WERI-Rb-1 (cell line): ENCODE data around the gene DMPK.

Experiments
- DNase-seq: peaks from one replicate; pipeline ENCODE4 v3.0.0-alpha.2; 2020
- H3K27ac ChIP-seq: fragments of 250-450 bp; sonication (Bioruptor Pico); 2 replicates; pipeline ENCODE4 v1.5.1; 2020; ENCODE audit warnings: mild to moderate bottlenecking, moderate library complexity
- H3K27me3 ChIP-seq: fragments of 250-450 bp; sonication (Bioruptor Pico); 2 replicates; pipeline ENCODE4 v1.5.1; 2021; ENCODE audit warnings: mild to moderate bottlenecking, low read depth, moderate library complexity; ENCODE audit not compliant: insufficient read depth, severe bottlenecking
- H3K36me3 ChIP-seq: fragments of 250-450 bp; sonication (Bioruptor Pico); 2 replicates; pipeline ENCODE4 v1.5.1; 2020; ENCODE audit warnings: mild to moderate bottlenecking, moderate library complexity
- H3K4me3 ChIP-seq: 2 replicates; pipeline ENCODE4 v1.5.1; 2011; ENCODE audit warnings: low read depth, mild to moderate bottlenecking, control low read depth, low read length
- H3K9me3 ChIP-seq: fragments of 250-450 bp; sonication (Bioruptor Pico); 2 replicates; pipeline ENCODE4 v1.5.1; 2021; ENCODE audit warnings: mild to moderate bottlenecking, moderate library complexity; ENCODE audit not compliant: severe bottlenecking
- TF ChIP-seq, protein P1 (sequence below): IDR thresholded peaks from 2 replicates; pipeline ENCODE4 v1.5.1; 2011; ENCODE audit warnings: low read depth, mild to moderate bottlenecking, control low read depth, inconsistent platforms, low read length

Gene DMPK

DNA sequence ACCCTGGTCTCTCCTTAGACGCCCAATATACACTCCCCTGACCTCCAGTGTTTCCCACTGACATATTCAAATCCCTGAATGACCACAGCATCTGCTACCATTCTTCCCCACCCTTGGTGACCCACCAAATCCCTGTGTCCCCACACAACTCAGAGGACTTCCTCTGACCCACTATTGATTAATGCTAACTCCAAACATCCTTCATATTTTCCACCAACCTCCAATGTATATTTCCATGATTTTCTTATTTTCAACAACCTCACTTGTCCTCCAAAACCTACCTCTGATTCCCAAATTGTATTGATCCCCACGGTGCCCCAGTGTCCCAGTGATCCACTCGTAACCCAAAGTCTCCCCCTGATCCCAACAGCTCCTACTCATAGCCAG is 10.9 kb upstream of the DMPK start:
- H3K27me3 ChIP-seq = no peaks in the 10 kb centered on the region
- H3K4me3 ChIP-seq = no peak overlapping the region; the same call in 1 of the 2 replicates
- no peak for DNase-seq
- H3K36me3 ChIP-seq = peaks cover 24% of the 10 kb centered on the region
- H3K9me3 ChIP-seq = no peaks in the 10 kb centered on the region
- TF ChIP-seq, protein P1, sequence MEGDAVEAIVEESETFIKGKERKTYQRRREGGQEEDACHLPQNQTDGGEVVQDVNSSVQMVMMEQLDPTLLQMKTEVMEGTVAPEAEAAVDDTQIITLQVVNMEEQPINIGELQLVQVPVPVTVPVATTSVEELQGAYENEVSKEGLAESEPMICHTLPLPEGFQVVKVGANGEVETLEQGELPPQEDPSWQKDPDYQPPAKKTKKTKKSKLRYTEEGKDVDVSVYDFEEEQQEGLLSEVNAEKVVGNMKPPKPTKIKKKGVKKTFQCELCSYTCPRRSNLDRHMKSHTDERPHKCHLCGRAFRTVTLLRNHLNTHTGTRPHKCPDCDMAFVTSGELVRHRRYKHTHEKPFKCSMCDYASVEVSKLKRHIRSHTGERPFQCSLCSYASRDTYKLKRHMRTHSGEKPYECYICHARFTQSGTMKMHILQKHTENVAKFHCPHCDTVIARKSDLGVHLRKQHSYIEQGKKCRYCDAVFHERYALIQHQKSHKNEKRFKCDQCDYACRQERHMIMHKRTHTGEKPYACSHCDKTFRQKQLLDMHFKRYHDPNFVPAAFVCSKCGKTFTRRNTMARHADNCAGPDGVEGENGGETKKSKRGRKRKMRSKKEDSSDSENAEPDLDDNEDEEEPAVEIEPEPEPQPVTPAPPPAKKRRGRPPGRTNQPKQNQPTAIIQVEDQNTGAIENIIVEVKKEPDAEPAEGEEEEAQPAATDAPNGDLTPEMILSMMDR = no peak
- H3K27ac ChIP-seq = peak overlapping the region; percentile 23; the same call in 1 of the 2 replicates

DNA sequence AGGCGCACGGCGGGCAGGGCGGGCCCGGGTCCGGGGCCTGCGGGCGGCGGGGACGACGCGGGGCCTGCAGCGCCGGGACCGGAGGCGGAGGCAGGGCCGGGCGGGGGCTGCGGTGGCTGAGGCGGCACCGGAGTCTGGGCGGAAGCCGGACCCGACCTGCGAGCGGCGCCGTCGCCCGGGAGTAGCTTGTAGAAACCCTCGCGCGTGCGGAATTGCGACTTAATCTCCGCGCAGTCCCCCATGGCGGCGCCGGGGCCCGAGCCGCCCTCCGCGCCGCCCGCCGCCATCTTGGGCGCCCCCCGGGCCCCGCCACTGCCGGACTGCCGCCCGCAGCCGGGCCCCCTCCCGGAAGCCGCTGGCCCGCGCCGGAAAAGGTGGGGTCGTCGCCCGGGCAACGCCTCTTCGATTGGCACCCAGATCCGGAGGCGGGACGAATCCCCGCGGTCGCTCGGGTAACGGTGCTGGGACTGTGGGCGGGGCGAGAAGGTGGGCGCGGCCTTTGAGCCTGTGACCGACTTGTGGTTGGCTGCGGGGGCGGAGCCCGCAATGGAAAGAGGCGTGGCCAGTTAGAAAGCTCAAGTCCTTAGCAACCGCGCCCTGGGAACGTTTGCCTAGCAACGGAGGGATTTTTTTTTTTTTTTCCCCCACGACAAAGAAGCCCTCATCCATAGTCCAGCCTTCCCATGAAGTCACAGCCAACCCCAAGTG is 10.3 kb upstream of the DMPK start, which contains the start of gene DMWD:
Gene DMWD, minus strand, starts transcription at position 376 of the 708 bp plus-strand sequence. Its CDS starts 89 bp downstream, at position 287.
- Histone ChIP-seq H3K9me3 (no peaks in the 10 kb centered on the region), H3K27ac (peak within 1 kb of the TSS; percentile 86), H3K36me3 (peaks cover 28% of the 10 kb centered on the region), H3K4me3 (peak within 1 kb of the TSS; percentile 56), H3K27me3 (no peaks in the 10 kb centered on the region)
- TF ChIP-seq, protein P1 = no peak
- peak; percentile 99 for DNase-seq

DNA sequence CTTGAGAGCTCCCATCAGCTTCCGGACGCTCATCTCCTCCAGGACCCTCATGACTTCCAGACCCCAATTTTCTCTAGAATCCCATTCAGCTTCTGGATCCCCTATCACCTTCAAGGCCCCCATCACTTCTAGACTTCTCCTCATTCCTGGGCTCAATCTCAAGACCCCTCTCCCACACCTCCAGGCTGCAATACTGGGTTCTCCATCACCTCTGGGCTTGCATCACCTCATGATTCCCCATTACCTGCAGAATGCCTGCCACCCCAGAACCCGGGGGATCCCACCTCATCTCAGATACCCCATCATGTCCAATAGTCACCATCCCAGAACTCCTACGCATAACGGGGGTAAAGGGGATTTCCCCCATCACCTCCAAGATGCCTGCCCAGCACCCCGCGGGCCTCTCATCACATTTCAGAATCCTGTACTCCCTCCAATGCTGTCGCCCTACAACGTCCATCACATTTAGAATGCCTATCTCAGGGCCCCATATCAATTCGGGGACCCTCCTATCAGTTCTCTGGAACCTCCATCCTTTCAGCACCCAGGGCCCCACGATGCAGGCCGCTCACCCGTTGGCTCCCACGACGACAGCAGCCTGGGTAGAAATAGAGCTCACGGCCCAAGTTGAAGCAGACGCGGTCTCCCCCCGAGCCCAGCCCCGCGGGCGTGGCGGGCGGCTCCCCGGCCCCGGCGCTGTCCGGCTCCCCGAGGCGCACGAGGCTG is 9.6 kb upstream of the DMPK start:
- no peak for DNase-seq
- H3K36me3 ChIP-seq = peaks cover 35% of the 10 kb centered on the region
- H3K4me3 ChIP-seq = peak overlapping the region; percentile 56
- no peaks in the 10 kb centered on the region for H3K9me3 ChIP-seq
- H3K27ac ChIP-seq = peak overlapping the region; percentile 86; the same call in 1 of the 2 replicates
- TF ChIP-seq, protein P1 = no peak
- H3K27me3 ChIP-seq = no peaks in the 10 kb centered on the region

DNA sequence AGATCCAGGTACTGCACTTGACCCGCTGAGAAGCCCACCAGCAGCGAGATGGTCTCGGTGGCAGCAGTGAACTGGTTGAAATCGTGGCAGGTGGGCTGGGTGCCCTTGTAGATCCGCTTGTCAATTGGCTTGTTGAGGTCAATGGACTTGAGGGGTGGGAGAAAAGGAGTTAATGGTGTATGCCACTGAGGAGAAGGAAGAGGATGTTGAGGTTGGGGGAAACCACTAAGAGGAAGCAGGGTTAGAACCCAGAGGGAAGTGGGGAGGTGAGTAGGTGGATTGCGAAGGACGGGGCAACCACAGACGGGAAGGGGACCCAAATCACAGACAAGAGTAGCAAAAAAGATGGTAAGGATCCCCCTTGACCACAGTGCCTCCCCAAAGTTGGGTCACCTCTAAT is 8.7 kb upstream of the DMPK start:
- Histone ChIP-seq H3K9me3 (no peaks in the 10 kb centered on the region), H3K27ac (no peak overlapping the region), H3K4me3 (no peak overlapping the region), H3K36me3 (peaks cover 43% of the 10 kb centered on the region), H3K27me3 (no peaks in the 10 kb centered on the region)
- TF ChIP-seq, protein P1 = no peak
- DNase-seq = no peak

DNA sequence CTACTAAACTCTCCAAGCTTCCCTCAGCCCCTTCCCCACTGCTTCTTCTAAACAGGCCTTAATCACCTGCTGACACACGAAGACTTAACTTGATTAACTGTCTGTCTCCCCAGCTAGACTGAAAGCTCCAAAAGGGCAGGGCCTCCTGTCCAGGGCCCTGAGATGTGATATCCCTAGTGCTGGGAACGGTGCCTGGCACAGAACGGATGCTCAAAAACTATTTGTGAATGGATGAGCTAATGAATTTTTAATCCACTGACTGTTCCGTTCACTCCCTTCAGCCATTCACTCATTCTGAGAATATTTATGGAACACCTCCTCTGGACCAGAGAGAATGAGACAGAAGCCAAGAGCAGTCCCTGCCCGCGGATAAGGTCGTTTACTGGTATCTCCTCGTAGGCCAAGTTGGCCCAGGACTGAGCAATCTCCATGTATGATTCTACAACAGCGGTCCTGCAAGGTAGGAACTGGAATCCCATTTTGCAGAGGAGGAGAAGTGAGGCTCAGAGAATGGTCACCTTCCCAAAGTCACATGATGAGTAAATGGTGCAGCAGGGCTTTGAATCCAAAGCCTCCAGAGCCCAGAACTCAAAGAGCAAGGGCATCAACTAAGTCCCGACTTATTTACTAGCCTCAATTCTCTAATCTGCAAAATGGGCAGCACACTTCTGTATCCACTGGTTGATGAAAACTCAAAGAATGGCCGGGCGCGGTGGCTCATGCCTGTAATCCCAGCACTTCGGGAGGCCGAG is 6.9 kb upstream of the DMPK start:
- H3K27me3 ChIP-seq = no peaks in the 10 kb centered on the region
- no peak overlapping the region for H3K27ac ChIP-seq
- TF ChIP-seq, protein P1 = no peak
- peaks cover 49% of the 10 kb centered on the region for H3K36me3 ChIP-seq
- H3K4me3 ChIP-seq = no peak overlapping the region
- no peak for DNase-seq
- no peaks in the 10 kb centered on the region for H3K9me3 ChIP-seq
